Mucosa of descending colon (tissue), 3 donors: Measurements from ENCODE around the gene ZNF611. TPM values are rescaled to one million over a fixed set of nuclear protein-coding genes. Genes with fewer than 3 reads are reported as not detected.
"Not testable (repeated sequence)": the region's sequence is repeated elsewhere in the genome, so short reads cannot be mapped to it uniquely, and the experiment has no call there.

Experiments used
- ATAC-seq: fragments of 200-7000 bp; cut with Tn5 transposase; one replicate; pipeline ENCODE4 v1.9.1; 2020; ENCODE audit warnings: mild to moderate bottlenecking, moderate library complexity
- DNase-seq, 3 donors: peaks; one replicate each; pipeline ENCODE4 v3.0.0-alpha.2; 2020
- H3K36me3 ChIP-seq: fragments of 200-600 bp; one replicate; pipeline ENCODE4 v1.8.0; 2021; ENCODE audit warnings: low read depth, mild to moderate bottlenecking
- H3K4me1 ChIP-seq: fragments of 200-600 bp; one replicate; pipeline ENCODE4 v1.8.0; 2021; ENCODE audit warnings: low read depth, mild to moderate bottlenecking
- H3K4me3 ChIP-seq: fragments of 200-600 bp; one replicate; pipeline ENCODE4 v1.8.0; 2021; ENCODE audit warnings: mild to moderate bottlenecking
- H3K9me3 ChIP-seq: fragments of 200-600 bp; one replicate; pipeline ENCODE4 v1.8.0; 2021; ENCODE audit warnings: mild to moderate bottlenecking
- CTCF ChIP-seq: fragments of 200-600 bp; IDR thresholded peaks from one replicate; pipeline ENCODE4 v1.8.0; 2022; ENCODE audit warnings: antibody characterized with exemption, mild to moderate bottlenecking
- intact Hi-C, 2 donors: fragments of 100-400 bp; cut with DNase I in 1 of 2; cut with micrococcal nuclease in 1 of 2; formaldehyde crosslinking; loops; one replicate each; pipeline versions ENCODE4 v1.11.0 to v1.11.1; 2022; cut with DNase I, micrococcal nuclease
- total RNA-seq, 3 donors: library from RNA; stranded (reverse); fragmentation: NEBNext Ultra II Directional in 2 of 3; extraction: Animal tissue kit (Norgen Biotek cat#: 25700) in 2 of 3; gene quantifications; one replicate each; pipeline versions ENCODE4 v1.2.1 to v1.2.4, GENCODE V29; 2021 to 2023
- donor health status: DM: no; HTN: no; CAD: no; lungs with moderate emphysema.
- donor health status: DM: no; HTN: no; CAD: no.
- donor health status: DM: no; HTN: yes; CAD: no.

The ZNF611 gene
- total RNA-seq, 3 donors from 2014 or later: 14.1 to 20.7 (median 16.0) TPM

- ATAC-seq: no peak
These were observed 47.2 kb downstream of the ZNF611 start for GRCh38 chr19:52687684-52688083.

GRCh38 chr19:52685811-52686210 lies 49.0 kb downstream of the ZNF611 start:
- TF ChIP-seq CTCF: no peak
- Histone ChIP-seq H3K4me1 (peaks cover 3% of the 10 kb centered on the region), H3K36me3 (no peaks in the 10 kb centered on the region), H3K9me3 (no peaks in the 10 kb centered on the region), H3K4me3 (no peak overlapping the region)
- DNase-seq (no peak), ATAC-seq (no peak)
- intact Hi-C loops: no loop called here

More at GRCh38 chr19:52687684-52688083, 47.2 kb downstream of the ZNF611 start:
- Histone ChIP-seq H3K9me3 (no peaks in the 10 kb centered on the region), H3K36me3 (no peaks in the 10 kb centered on the region), H3K4me3 (no peak overlapping the region), H3K4me1 (peaks cover 4% of the 10 kb centered on the region)
- no peak for TF ChIP-seq CTCF
- DNase-seq: no peak
- intact Hi-C loops: no loop called here

GRCh38 chr19:52681216-52681615 lies 53.6 kb downstream of the ZNF611 start:
- DNase-seq, H3K4me1 ChIP-seq, H3K36me3 ChIP-seq, intact Hi-C loops, H3K4me3 ChIP-seq: not testable (repeated sequence)
- peaks cover 11% of the 10 kb centered on the region for H3K9me3 ChIP-seq
- ATAC-seq: peak; percentile 43

GRCh38 chr19:52679598-52679997 lies 55.2 kb downstream of the ZNF611 start:
- intact Hi-C loops: no loop called here
- no peak for TF ChIP-seq CTCF
- H3K36me3 ChIP-seq: no peaks in the 10 kb centered on the region

GRCh38 chr19:52675239-52675638 lies 59.6 kb downstream of the ZNF611 start:
- H3K4me1 ChIP-seq, DNase-seq, H3K4me3 ChIP-seq, H3K36me3 ChIP-seq, intact Hi-C loops, ATAC-seq: not testable (repeated sequence)
- peaks cover 16% of the 10 kb centered on the region for H3K9me3 ChIP-seq

More at GRCh38 chr19:52679598-52679997, 55.2 kb downstream of the ZNF611 start:
- Histone ChIP-seq H3K9me3 (peaks cover 16% of the 10 kb centered on the region), H3K4me3 (no peak overlapping the region), H3K4me1 (no peaks in the 10 kb centered on the region)
- DNase-seq (no peak), ATAC-seq (no peak)

- TF ChIP-seq CTCF: no peak
- Histone ChIP-seq H3K4me3 (no peak overlapping the region), H3K4me1 (no peaks in the 10 kb centered on the region), H3K9me3 (peaks cover 11% of the 10 kb centered on the region), H3K36me3 (no peaks in the 10 kb centered on the region)
- DNase-seq (no peak), ATAC-seq (no peak)
- intact Hi-C loops: no loop called here
These were observed 61.8 kb downstream of the ZNF611 start for GRCh38 chr19:52673014-52673413.

GRCh38 chr19:52670046-52670445 lies 64.8 kb downstream of the ZNF611 start:
- ATAC-seq: peak; percentile 37
- Histone ChIP-seq H3K36me3 (no peaks in the 10 kb centered on the region), H3K4me3 (no peak overlapping the region), H3K9me3 (no peaks in the 10 kb centered on the region), H3K4me1 (no peaks in the 10 kb centered on the region)
- no peak for TF ChIP-seq CTCF
- intact Hi-C loops: no loop called here
- DNase-seq: no peak
